HG02763 (cell line): ENCODE data around the gene SUSD1.
A peak's percentile ranks its signal among the peaks of the same experiment; 100 is the strongest.
"Not testable (repeated sequence)": the region's sequence is repeated elsewhere in the genome, so short reads cannot be mapped to it uniquely, and the experiment has no call there.

Experiments
- ATAC-seq: cut with Tn5 transposase; IDR thresholded peaks from one replicate; pipeline ENCODE4 v1.9.1; 2021; ENCODE audit warnings: mild to moderate bottlenecking, moderate library complexity; ENCODE audit not compliant: unreplicated experiment

The SUSD1 gene

DNA sequence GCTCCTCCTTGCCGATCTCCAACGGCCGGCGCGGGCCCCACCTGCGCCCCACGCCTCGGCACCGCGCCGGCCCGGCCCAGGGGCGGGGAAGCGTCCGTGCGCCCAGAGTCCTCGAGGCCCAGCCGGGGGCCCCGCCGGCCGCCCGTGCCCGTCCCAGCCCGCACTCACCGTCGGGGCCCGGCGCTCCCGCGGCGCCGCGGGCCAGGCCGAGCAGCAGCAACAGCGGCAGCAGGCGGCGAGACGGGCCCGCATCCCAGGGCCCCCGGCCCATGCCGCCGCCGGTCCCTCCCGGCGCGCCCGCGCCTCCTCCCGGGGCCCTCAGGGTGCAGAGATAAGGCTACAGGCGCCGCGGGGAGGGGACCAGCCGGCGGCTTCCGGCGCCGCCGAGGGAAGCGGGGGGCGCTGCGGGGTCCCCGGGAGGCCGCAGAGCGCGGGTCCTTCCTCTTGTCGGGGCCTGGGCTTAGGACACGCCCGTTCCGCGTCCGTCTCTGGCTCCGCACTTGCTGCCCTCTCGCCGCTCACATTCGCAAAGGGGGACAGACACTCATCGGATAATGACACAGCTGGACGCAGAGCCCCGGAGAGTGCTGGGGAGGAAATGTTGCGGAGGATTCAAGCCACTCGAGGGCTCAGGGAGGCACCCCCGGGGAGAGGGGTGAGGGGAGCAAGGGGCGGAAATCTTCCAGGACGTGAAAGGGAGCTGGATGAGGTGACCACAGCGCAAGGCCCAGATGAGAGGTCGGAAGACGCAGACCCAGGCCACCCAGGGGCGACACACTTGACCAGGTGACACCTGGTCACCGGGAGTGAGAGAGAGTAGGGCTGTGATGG is at the start of gene SUSD1:
TSS of gene SUSD1 (minus strand) at position 333 of the 831 bp plus-strand sequence. CDS start at position 271, 62 bp downstream.
- ATAC-seq, result peak; percentile 42

DNA sequence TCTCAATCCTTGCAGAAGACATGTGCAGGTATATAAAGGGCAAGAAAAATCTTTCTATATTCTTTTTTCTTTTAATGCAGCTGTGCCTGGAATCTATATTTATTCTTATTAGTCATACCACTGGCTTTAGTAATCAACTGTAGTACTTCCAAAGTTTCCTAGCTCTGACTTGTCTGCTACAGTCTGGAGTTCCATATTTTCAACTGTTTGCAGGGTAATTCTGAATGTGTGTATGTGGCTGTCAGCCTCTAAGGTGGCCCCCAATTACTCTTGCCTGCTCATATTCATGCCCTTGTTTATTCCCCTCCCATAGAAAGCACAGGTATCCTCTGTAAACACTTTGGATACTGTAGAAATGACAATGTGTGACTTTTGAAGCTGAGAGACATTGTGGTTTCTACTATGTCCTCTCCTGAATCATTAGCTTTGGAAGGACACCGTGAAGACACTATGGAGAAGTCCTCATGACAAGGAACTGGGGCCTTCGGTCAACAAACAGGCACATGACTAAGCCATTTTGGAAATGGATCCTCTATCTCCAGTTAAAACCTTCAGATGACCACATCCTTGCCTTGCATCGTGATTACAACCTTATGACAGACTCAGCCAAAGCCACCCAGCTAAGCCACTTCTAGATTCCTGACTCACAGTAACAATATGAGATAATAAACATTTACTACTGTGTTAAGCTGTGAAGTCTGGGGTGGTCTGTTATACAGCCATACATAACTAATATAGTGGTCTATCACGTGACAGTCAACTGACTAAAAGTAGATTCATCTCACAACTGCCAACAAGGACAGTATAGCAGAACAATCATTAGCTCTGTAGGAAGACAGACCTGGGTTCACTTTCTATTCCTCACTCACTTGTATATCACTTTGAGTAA is 49.5 kb upstream of the SUSD1 start:
- ATAC-seq, result no peak

DNA sequence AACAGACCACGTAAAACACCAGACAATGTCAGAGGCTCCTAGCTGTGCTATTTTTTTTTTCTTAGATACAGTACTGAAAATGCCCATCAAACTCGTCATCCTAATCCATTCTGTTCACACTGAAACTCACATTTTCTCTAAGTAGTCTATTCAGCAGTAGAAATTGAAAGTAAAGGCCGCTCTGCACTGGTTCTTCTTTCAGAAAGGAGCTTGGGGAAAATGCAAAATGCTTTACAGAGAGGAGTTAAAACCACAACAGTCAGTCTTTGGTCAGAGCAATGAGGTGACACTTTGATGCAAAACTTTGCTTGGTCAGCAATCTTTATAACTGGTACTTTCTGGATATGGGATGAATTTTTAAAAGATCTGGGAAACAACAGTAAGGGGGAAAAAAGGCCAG is 43.8 kb upstream of the SUSD1 start:
- peak; percentile 94 for ATAC-seq

DNA sequence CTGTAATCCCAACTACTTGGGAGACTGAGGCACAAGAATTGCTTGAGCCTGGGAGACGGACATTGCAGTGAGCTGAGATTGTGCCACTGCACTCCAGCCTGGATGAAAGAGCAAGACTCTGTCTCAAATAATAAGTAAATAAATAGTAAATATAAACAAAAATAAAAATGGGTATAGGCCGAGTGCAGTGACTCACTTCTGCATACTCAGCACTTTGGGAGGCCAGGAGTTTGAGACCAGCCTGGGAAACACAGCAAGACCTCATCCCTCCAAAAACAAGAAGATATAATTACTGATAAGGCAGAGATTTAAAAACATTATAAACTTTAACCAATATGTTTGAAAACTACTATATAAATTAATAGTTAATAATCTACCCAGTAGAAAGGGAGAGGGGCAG is 37.8 kb upstream of the SUSD1 start:
- no peak for ATAC-seq

DNA sequence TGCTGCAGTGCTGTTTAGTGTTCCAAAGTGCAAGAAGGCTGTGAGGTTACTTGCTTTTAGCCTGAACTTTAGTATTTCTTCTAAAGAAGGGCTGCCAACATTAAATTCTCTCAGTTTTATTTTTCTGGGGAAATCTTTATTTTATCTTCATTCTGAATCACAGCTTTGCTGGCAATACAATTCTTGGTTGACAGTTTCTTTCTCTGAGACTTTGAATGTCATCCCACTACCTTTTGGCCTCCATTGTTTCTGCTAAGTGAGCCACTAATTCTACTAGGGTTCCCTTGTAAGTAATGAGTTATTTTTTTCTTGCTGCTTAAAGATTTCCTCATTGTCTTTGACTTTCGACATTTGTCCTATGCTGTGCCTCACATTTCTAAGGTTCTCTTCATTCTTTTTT is 32.4 kb upstream of the SUSD1 start:
- ATAC-seq, result no peak

DNA sequence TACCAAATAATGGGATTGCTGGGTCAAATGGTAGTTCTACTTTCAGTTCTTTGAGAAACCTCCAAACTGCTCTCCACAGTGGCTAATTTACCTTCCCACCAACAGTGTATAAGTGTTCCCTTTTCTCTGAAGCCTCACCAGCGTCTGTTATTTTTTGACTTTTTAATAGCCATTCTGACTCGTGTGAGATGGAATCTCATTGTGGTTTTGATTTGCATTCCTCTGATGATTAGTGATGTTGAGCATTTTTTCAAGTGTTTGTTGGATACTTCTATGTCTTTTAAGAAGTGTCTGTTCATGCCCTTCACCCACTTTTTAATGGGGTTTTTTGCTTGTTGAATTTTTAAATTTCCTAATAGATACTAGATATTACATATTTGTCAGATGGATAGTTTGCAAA is 28.4 kb upstream of the SUSD1 start:
- ATAC-seq, result no peak

DNA sequence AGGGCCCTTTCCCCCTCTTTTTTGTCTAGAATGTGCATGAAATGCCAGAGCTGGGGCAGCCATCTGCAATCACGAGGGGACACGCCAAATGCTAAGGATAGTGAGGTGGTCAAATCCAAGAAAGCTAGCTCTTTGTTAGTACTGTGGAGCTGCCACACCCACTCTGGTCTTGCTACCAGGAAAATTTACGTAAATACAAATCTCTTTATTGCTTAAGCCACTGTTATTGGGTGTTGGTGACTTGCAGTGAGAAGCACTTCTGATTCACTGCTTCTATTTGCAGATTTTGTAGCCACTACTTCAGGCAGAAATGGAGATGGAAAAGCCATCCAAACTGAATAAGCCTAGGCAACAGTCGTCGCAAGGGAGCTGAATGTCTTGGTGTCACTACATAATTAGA is 25.6 kb upstream of the SUSD1 start:
- no peak for ATAC-seq

DNA sequence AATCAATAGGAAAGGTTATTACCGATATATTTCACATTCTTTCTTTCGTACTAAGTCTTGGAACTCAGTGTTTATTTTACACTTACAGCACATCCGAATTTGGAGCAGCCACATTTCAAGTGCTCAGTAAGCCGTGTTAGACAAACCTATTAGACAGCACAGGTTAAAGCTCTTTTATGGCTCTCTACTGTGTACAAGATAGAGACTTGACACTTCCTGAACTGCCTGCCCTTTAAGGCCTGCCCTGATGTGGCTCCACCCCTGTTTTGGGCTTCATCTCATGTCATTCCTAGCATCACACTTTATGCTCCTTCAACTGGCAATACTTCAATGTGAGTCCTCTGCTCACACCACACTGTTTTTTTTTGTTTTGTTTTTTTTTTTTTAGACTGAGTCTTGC is 23.5 kb upstream of the SUSD1 start:
- ATAC-seq, result no peak

DNA sequence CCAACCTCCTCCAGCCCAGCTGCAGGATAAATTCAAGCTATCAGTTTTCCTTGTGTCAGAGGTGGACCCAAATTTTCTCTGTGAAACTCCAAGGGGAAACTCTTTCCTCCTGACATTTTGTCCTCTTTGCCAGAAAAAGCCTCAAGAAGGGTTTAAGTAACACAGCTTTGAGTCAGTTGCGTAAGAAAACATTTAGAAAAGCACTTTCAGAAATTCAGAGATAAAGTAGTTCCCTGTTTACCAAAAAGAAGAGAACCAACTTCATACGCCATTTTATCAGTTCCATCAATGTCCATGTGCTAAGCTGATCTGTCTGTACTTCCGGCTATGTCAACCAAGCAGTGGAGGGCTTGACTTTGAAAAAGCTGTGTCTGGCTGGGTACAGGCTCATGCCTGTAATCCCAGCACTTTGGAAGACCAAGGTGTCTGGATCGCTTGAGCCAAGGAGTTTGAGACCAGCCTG is 19.9 kb upstream of the SUSD1 start:
- ATAC-seq, result no peak

DNA sequence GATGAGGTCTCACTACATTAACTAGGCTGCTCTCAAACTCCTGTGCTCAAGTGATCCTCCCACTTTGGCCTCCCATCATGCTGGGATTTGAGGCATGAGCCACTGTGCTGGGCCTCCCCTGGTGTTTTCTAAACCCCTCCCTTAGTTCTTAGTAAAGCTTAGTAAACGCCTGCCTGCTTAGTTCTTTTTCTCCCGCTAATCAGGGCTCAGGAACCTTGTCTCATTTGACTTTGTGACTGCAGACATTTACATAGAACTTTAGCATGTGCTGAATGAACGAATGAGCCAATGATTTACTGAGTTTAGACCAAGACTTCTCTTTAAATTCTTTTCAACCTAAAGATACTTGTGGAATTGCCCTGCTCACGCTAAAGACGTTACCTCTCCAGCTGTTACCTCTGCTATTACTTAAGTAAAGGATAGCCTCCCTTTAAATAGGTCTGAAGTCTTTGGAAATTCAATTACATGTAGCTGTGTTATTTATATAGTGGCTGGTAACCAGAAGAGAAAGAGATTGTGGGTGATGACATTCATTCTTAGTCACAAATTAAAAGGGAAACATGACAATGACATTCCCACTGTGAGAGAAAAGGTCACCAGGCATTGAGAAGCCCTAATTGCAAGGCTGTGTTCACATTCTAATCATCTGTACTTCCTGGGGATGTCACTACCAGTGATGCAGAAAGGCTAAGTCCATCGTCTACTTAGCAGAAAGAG is 18.6 kb upstream of the SUSD1 start:
- no peak for ATAC-seq

DNA sequence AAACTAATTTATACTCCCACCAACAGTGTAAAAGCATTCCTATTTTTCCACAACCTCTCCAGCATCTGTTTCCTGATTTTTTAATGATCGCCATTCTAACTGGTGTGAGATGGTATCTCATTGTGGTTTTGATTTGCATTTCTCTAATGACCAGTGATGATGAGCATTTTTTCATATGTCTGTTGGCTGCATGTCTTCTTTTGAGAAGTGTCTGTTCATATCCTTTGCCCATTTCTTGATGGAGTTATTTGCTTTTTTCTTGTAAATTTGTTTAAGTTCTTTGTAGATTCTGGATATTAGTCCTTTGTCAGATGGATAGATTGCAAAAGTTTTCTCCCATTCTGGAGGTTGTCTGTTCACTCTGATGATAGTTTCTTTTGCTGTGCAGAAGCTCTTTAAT is 15.2 kb upstream of the SUSD1 start:
- ATAC-seq, result not testable (repeated sequence)

DNA sequence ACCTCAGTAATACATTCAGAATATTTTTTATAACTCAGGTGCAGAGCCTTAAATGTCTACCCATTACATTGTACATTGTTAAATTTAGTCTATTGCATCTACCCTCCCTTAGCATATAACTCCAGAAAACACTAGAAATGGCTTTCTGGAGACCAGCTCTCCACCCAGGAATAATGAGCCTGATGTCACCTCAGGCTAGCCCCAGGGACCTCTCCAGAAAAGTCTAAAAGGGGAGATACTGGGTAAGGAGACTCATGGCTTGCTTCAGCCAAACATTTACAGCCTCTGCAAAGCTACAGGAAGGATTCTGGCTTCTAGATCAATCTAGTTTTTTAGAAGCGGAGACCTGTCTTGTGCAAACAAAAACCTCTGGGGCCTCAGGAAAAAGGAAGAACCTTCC is 13.8 kb upstream of the SUSD1 start:
- ATAC-seq, result no peak

DNA sequence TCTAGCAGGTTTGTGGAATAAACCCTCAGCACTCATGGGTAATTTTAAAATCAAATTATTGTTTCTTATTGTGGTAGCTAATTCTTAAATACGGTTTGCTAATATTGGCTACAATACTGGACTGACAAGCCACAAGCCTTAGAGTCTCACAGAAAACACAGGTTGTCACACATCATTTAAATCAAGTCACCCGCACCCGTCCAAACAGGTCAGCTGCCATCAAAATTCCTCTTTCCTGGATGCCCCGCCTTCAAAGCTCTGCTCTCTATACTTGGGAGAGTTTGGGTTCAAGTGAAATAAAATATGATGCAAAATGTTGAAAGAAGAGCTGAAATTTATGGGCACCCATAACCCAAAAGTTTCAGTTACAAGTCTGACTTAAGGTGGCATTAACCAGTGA is 12.3 kb upstream of the SUSD1 start:
- ATAC-seq, result no peak

DNA sequence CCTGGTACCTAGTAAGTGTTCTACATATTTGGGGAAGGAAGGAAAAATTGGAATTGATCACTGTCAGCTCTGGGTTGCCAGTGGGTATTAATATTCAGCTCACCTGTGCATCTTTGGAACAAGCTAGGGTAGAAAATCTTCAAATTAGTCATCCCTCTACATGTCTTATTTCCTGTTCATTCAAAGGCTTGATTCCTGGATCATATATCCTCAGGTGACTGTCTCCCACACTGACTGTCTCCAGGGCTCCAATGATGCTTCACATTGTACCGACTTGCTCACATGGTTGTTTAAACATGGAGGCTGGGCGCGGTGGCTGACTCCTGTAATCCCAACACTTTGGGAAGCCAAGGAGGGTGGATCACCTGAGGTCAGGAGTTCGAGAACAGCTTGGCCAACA is 11.6 kb upstream of the SUSD1 start:
- ATAC-seq, result no peak

DNA sequence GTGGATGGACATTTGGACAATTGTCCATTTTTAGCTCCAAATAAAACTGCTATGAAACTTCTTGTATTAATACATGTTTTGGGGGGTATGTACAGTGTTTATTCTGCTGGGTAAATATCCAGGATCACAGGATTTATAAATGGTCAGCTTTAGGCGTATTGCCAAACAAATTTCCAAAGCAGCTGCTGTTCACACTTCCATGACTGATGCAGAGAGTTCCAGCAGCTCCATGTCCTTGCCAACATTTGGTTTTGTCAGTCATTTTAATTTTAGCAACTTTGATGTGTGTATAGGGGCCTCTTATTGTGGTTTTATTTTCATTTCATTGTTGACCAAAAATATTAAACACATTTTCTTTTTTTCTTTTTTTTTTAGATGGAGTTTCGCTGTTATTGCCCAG is 9.8 kb upstream of the SUSD1 start:
- ATAC-seq, result no peak

DNA sequence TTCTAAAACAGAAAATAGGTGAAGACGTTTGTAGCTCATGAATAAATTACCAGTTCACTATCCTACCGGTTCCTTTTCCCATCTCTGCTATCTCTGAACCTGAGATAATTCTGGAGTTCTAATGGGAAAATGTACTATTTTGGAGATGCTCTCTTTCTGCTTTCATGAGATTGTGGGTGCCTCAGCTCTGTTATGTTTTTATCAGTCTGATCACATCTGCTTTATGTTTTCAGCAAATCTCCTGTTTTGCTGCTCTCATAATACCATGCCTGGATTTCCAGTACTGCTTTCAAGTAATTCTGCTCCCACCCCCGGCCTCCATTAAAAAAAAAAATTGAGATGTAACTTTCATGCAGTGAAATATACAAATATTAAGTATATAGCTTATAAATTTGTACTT is 9.1 kb upstream of the SUSD1 start:
- ATAC-seq, result no peak

DNA sequence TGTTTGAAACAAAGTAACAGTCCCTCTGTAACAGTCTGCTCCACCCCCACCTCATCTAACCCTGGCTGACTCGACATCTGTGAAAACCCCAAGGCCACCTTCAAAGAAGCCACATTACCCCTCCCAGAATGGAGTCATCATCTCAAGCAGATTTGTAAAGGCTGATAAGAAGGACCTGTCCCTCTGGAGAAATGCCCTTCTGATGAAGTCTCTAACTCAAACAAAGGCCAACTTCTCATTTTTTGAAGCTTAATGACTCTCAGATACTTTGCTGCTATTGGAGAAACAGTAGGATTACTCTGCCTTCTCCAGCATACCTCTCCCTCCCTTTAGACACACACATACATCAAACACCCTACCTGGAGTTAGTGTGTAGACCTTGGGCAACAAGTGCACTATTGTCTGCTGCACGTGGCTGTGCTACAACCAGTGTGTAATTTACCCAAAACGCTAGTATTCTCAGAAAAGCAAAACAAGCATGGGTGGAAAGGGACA is 5.3 kb upstream of the SUSD1 start:
- ATAC-seq, result no peak

DNA sequence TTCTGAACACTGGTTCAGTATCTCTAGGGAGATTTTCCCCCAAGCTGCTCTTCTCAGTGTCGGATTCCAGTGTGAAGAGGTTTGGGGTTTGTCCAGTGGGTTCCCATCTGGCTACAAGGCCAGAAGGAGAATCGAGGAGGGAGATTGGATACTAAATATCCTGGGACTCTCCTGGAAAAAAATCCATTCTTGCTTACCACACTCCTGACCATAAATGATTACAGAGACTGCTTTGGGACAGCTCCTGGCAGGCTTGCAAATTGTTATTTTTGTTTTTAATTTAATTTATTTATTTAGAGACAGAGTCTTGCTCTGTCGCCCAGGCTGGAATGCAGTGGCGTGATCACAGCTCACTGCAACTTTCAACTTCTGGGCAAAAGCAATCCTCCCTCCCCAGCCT is 4.7 kb upstream of the SUSD1 start:
- ATAC-seq, result no peak

DNA sequence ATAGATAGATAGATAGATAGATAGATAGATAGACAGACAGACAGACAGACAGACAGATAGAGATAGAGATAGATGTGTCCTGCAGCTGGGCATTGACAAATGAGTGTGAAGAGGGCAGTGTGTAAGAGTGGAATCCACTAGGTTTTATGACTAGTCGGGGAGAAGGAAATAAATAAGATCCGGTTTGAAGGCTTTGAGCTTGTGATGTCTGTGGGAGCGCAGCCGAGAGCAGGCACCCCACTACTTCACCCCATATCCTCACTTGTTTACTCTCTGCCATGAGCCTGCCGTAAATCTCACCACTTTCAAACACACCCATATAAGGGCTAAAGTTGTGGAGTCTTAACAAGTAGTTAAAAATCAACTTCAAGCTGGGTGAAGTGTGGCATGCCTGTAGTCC is 1.4 kb upstream of the SUSD1 start:
- no peak for ATAC-seq

DNA sequence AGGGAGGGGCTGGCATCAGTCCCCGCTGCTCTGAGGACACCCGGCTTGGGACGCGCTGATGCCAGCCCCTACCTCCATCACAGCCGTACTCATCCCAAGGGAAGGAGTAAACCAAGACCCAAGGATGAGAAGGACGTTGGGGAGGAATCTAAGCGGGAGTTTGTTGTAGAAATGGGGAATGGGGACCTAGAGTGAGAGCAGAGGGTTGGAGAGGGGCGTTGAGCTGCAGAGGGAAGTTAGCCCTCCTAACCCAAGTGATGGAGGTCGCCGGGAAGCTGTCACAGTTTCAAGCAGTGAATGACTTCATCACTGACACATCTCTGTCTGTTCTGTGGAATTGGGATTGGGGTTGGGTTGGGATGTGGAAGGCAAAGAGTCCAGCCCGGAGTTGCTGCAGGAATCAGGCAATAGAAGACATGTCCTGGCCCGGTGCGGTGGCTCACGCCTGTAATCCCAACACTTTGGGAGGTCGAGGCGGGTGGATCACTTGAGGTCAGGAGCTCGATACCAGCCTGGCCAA is 759 bp upstream of the SUSD1 start:
- ATAC-seq, result no peak
